Measurements from ENCODE around the gene OR6C4. TPM values are rescaled to one million over a fixed set of nuclear protein-coding genes. Genes with fewer than 3 reads are reported as not detected.

Gene OR6C4
- total RNA-seq, 2 experiments from 2014 or later: not detected

Other genes starting within 250 kb of the OR6C4 start
- not detected for gene OR6C1, start 235.3 kb upstream of the OR6C4 start, total RNA-seq
- gene OR6C3, start 218.9 kb upstream of the OR6C4 start, total RNA-seq: not detected
- gene OR6C75, start 186.6 kb upstream of the OR6C4 start, total RNA-seq: not detected
- gene OR6C65, start 149.1 kb upstream of the OR6C4 start, total RNA-seq: not detected
- not detected for gene OR6C76, start 123.3 kb upstream of the OR6C4 start, total RNA-seq
- not detected for gene OR6C2, start 105.5 kb upstream of the OR6C4 start, total RNA-seq
- not detected for gene OR6C70, start 79.5 kb upstream of the OR6C4 start, total RNA-seq
- not detected for gene OR6C68, start 57.2 kb upstream of the OR6C4 start, total RNA-seq
- not detected for gene OR2AP1, start 22.9 kb downstream of the OR6C4 start, total RNA-seq
- not detected for gene OR10P1, start 87.3 kb downstream of the OR6C4 start, total RNA-seq
- gene ITGA7, start 158.3 kb downstream of the OR6C4 start, total RNA-seq: 1 to 10 TPM; 3.1 TPM
- gene BLOC1S1, start 166.4 kb downstream of the OR6C4 start, total RNA-seq: 100 to 1,000 TPM; 164 to 181 TPM
- 10 to 100 TPM; 23.3 to 25.8 TPM for gene RDH5, start 170.8 kb downstream of the OR6C4 start, total RNA-seq
- 100 to 1,000 TPM; 108 to 116 TPM for gene CD63, start 179.4 kb downstream of the OR6C4 start, total RNA-seq
- gene GDF11, start 193.5 kb downstream of the OR6C4 start, total RNA-seq: 10 to 100 TPM in 1 of 2 experiments, 1 to 10 TPM in 1; 9.7 to 10.4 TPM

Measured in activated CD4-positive, alpha-beta T cell treated with anti-CD3 and anti-CD28 coated beads, Interleukin-2, amount 10 ng/mL, durations not matched to agents 7 days and 5 days (primary cell).